Urinary bladder (tissue), 4 donors: ENCODE data around the gene ATP10A. TPM values are rescaled to one million over a fixed set of nuclear protein-coding genes. Genes with fewer than 3 reads are reported as not detected.

ENCODE experiments used
- DNase-seq: peaks from one replicate; pipeline ENCODE4 v3.0.0-alpha.2; 2015; ENCODE audit errors: extremely low spot score
- H3K27ac ChIP-seq: one replicate; pipeline ENCODE4 v1.5.1; 2013; ENCODE audit warnings: low read depth, mild to moderate bottlenecking, moderate library complexity
- H3K36me3 ChIP-seq: one replicate; pipeline ENCODE4 v1.6.1; 2013; ENCODE audit warnings: mild to moderate bottlenecking, moderate library complexity; ENCODE audit not compliant: insufficient read depth
- H3K4me1 ChIP-seq: one replicate; pipeline ENCODE4 v1.6.1; 2013; ENCODE audit warnings: mild to moderate bottlenecking, moderate library complexity; ENCODE audit not compliant: insufficient read depth
- H3K4me3 ChIP-seq: one replicate; pipeline ENCODE4 v1.5.1; 2013; ENCODE audit warnings: low read depth, low read length
- WGBS: extraction: QIAGEN DNeasy Blood & Tissue Kit; methylation state at CpG from one replicate; pipeline ENCODE4 v1.1.7; 2013; 5-methylcytosine and 5-hydroxymethylcytosine counted together
- polyA plus RNA-seq: library from polyadenylated mRNA; stranded (reverse); fragments of 200-250 nt; gene quantifications from one replicate; pipeline ENCODE4 v1.2.3, GENCODE V29; 2013
- total RNA-seq: library from RNA; depleted of rRNA; stranded (reverse); fragments of >200 nt; gene quantifications from one replicate; pipeline ENCODE4 v1.2.3, GENCODE V29; 2014
- donor health status: healthy with polysubstance abuse.
- donor health status: healthy.

The ATP10A gene
- total and polyA plus RNA-seq, 2 donors, result 5.0 to 7.8 TPM

DNA sequence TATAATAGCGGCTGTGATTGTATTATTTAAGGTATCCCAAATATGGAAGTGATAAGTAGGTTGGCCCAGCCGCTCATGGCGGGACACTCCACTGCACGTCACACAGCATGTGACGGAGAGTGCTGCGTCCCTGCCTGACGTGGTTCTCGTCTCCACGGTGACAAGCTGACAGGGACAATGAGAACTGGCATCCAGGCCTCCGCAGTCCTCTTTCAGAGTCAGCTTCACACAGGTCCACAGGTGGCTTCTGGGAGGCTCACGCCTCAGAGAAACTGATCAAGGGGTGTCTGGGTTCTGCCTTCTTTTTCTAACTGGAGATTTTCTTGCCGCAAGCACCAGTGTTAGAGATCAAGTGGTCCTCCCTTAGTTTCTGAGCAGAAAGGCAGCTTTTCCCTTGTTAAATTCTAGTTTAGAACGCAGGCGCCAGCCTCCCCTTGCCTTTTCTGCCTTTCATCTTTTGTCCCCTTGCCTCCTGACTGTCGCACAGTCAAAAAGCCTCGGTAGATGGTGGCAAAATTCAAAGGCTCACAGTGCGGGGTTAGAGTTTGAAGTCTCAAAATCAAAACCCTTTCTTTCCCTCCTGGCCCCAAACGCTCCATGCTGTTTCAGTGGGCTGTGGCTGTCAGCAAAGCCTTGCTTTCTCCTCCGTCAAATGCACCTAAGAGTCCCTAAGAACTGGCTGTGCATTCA, 120.9 kb downstream of the ATP10A start:
- 88% methylated on average over 19 of the region's 19 CpGs for WGBS
- Histone ChIP-seq H3K36me3 (no peaks in the 10 kb centered on the region), H3K4me3 (no peak overlapping the region), H3K4me1 (no peaks in the 10 kb centered on the region), H3K27ac (no peak overlapping the region)
- no peak for DNase-seq

DNA sequence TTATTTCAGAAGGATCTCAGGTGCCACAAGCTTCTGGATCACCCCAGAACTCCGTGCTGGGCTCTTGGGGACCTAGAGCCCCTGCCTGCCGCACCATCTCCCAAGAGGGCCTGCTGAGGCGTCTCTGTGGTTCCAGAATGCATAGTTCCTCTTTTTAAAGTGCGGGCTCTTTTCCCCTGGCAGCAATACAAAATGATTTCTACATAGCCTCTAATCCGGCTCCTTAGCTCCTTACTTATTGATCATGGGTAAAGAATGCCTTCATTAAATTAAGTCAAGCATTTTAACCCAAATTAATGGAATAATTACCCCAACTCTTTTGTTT, 121.9 kb downstream of the ATP10A start:
- H3K4me3 ChIP-seq, result no peak overlapping the region
- no peaks in the 10 kb centered on the region for H3K4me1 ChIP-seq

DNA sequence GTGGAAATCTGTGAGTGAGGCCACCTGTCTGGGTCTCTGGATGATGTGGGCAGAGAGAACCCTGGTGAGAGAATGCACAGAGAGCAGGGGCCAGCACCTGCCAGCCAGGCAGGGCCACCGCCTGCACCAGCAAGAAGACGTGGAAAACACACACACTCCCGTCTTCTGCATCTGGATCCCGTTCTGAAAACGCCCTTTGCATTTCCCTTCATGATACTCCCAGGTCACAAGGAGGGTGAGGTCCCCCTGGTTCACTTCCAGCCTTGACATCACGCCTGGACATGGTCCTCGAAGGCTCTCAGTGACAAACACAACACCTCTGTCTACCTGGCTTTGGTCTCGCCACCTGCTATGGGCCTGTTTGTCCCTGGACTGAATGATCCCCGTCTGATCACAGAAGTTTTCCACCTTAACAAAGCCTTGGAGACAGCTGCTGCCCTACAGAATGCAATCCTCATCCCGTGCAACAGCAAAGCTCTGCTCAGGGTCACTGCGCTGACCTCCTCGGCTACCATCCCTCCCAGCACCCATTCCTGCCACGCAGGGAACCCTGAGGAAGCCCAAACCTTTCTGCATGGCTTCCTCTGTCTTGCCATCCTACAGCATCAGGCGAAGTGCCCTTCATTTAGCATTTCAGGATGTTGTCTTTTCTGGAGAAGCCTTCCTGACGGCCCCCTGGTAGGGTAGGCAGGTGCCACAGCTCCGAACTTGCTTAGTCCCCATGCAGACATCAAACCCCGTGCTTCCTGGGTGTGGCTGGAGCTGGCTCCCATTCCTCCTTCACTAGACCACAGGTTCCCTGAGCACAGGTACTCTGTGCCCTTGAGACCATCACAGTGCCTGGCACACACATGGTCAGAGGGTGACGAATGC, 122.5 kb downstream of the ATP10A start:
- DNase-seq, result no peak
- Histone ChIP-seq H3K27ac (no peak overlapping the region), H3K36me3 (no peaks in the 10 kb centered on the region), H3K4me3 (no peak overlapping the region), H3K4me1 (no peaks in the 10 kb centered on the region)
- 89% methylated on average over 18 of the region's 18 CpGs for WGBS

More for the DNA sequence above, 121.9 kb downstream of the ATP10A start:
- no peak for DNase-seq
- 83% methylated on average over 5 of the region's 5 CpGs for WGBS
- Histone ChIP-seq H3K36me3 (no peaks in the 10 kb centered on the region), H3K27ac (no peak overlapping the region)

DNA sequence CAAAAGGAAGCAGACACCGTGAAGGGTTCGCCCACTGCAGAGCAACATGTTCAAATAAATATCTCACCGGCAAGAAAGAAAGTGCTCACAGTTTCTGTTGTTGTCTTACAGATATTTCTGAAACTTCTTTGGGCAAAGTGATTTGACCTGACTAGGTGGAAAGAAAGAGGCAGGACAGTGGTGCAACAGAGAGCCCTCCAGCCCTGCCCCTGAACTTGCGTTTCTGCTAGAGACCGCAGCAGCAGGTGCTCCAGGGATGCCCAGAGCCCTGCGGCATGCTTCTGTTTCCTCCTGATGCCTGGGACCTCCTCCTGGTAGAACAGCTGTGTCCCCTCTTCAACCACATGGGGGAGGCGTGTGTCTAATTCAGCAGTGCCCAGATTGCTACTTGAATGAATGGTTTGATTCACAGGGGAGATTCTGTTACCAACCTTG, 123.4 kb downstream of the ATP10A start:
- 69% methylated on average over 7 of the region's 7 CpGs for WGBS
- Histone ChIP-seq H3K36me3 (no peaks in the 10 kb centered on the region), H3K4me3 (no peak overlapping the region), H3K27ac (no peak overlapping the region), H3K4me1 (no peaks in the 10 kb centered on the region)
- DNase-seq, result no peak

DNA sequence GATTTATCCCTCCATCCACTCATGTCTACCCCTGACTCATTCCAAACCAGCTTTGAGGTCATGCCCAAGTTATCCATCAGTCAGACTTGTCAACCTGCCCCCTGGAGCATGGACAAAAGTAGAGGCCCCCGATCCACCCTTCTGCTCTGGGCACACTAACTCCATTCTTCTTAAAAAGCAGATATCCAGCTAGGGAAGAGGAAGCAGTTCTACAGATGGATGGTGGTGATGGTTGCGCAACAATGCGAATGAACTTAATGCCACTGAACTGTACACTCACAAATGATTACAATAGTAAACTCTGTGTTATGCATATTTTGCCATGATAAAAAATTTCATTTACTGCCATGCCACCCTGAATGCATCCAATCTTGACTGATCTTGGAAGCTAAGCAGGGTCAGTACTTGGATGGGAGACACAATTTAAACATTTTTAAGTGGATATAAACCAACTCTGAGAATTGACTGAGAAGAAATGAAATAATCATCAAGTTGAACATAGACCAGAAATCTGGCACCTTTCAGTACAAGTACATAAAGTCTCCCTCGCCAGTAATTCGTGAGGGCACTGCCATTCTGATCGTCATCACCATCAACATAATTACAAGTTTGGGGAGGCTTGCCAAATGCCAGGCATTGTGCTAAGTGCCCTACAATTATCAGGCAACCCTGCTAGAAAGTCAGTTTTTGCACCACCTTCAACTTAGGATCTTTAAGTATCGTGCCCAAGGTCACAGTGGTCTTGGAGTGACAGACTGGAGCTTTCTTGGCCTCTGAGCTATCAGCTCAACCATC, 124.8 kb downstream of the ATP10A start:
- no peak for DNase-seq
- Histone ChIP-seq H3K27ac (no peak overlapping the region), H3K4me1 (no peaks in the 10 kb centered on the region), H3K4me3 (no peak overlapping the region), H3K36me3 (no peaks in the 10 kb centered on the region)
- 85% methylated on average over 7 of the region's 7 CpGs for WGBS

DNA sequence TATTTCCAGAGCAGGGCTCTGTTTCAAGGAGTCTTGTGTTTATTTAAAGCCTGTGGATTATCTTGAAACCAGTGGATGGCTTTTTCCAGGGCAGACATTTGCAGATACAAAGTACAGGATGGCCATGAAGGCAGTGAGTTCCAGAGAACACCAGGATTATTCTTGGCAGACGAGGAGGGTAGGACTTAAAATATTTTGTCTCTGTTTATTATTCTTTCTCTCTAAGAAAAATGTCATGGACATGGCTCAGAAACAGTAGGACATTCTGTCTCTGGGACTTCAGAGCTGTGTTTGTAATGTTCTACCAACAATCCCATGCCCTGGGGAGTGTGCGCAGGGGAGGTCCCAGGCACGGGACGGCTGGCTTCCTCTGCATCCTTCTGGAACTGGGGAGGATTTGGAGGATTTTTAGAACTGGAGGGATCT, 125.9 kb downstream of the ATP10A start:
- no peak for DNase-seq
- Histone ChIP-seq H3K36me3 (no peaks in the 10 kb centered on the region), H3K27ac (no peak overlapping the region), H3K4me3 (no peak overlapping the region), H3K4me1 (no peaks in the 10 kb centered on the region)
- WGBS, result 27% methylated on average over 4 of the region's 4 CpGs

DNA sequence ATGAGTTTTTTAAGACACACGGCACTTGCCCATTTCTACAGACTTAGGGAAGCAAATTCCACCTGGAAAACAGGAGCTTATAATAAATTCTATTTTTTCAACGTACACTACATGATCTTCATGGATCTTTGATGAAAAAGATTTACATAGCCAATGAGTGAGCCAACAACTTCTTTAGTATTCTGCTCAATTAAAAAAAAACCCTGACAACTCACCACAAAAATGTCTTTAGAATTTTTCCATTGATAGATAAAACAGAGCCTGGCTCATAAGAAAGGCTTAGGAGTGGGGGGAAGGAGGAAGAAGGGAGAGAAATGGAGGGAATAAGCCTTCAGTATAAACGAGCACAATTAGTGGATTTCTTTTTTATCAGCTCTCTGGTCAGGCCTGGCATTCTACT, 126.7 kb downstream of the ATP10A start:
- Histone ChIP-seq H3K4me1 (no peaks in the 10 kb centered on the region), H3K4me3 (no peak overlapping the region), H3K36me3 (no peaks in the 10 kb centered on the region), H3K27ac (no peak overlapping the region)
- WGBS, result 58% methylated on average over 3 of the region's 3 CpGs
- DNase-seq, result no peak

DNA sequence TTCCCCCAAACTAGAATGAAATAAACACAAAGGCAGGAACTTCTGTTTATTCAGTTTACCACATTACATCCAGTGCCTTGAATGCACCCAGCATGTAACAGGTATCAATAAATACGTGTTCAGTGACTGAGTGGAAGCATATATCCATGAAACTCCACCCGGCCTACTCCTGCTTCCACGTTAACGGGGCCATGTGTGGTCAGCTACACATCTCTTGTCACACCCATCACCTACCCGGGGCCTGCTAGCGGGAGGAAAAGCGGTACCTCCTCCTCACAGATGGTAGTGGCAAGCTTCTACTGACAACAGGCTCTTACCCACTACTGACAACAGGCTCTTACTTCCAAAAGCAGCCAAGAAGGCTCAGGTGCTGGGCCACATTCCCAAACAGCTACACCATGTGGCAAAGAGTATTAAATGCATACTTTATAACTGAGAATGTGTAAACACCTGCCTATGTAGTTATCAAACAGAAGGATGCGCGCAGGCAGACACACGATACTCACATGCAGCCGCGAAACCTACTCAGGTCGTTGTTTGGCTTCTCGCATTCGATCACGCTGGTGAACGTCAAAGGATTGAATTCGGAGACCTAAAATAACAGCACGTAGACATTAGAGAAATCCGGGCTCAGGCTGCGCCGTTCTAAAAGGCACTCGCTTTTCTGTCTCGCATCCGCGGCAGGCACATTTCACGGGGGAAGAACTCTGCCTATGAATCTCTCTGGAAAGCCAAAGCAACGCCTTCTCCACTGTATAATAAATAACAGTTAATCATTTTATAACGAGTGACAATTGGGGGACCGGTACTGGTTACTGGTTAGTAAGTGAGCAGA, 127.4 kb downstream of the ATP10A start:
- no peaks in the 10 kb centered on the region for H3K4me1 ChIP-seq
- DNase-seq, result no peak
- no peak overlapping the region for H3K27ac ChIP-seq
- H3K36me3 ChIP-seq, result no peaks in the 10 kb centered on the region
- no peak overlapping the region for H3K4me3 ChIP-seq
- 94% methylated on average over 30 of the region's 30 CpGs for WGBS

DNA sequence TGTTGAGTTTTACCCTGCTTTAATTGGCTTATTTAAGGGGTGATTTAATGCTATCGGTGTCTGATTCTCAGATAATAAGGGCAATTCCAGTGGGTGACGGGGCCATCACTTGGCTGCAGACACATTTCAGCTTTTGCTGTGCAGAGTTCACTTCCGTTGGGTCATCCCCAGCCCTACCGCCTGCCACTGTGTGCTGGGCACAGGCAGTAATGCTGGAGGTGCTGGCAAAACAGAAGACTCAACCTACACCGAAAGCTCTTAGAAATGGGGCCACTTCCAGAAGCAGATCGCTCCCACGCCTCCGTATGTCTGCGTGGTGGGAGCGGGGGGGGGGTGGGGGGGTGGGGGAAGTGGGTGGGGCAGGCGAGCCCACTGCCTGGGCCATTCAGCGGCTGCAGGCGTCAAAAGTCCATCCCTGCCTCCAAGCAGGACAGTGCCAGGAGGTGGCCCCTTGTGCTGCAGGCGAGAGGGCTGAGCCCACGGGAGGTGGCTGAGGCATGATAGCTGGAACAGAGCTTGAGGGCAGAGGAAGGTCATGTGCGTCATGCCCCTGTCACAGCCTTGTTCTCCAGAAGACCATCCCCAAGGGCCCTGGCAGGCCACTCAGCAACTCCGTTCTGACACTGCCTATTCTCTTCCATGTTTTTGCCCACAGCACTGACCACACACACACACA, 128.3 kb downstream of the ATP10A start:
- no peaks in the 10 kb centered on the region for H3K4me1 ChIP-seq
- H3K4me3 ChIP-seq, result no peak overlapping the region
- WGBS, result 85% methylated on average over 17 of the region's 17 CpGs
- DNase-seq, result no peak
- H3K36me3 ChIP-seq, result no peaks in the 10 kb centered on the region
- H3K27ac ChIP-seq, result no peak overlapping the region

DNA sequence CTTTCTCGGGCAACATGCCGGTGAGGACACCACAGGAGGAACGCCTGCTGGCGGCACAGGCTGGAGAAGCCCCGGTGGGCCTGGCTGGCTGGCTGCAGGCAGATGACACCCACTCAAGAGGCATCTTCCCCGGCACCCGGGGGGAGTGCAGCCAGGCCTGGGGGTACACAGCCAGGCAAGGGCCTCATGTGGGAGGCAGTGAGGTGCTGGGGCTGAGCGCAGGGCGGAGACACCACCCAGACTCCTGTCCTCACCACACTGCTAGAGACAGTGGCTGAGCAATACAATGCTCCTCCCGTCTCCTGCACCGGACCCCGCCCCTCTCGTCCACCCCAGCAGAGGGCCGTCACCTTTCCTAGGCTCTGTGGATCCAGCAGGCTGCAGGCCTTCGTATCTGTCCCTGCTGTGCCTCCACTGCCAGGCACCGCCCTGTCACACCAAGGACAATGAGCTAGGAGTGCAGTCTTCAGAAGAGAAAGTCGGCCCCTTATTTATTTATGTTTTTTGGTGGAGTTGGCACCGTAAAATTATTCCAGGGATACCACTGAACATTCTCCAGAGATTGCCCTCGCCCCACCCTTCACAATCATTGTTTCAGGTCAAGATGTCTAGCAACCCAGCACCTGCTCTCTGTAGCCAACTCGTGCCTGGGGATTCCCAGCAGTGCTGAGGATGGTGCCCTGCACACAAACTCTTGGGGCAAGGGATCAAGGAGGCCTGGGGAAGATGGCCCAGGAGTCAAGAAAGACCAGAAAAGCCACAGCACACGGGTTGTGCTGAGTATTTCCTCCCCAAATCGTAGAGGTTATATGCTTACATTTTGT, 129.1 kb downstream of the ATP10A start:
- 83% methylated on average over 22 of the region's 22 CpGs for WGBS
- H3K36me3 ChIP-seq, result no peaks in the 10 kb centered on the region
- DNase-seq, result no peak
- no peak overlapping the region for H3K27ac ChIP-seq
- H3K4me3 ChIP-seq, result no peak overlapping the region
- H3K4me1 ChIP-seq, result no peaks in the 10 kb centered on the region

DNA sequence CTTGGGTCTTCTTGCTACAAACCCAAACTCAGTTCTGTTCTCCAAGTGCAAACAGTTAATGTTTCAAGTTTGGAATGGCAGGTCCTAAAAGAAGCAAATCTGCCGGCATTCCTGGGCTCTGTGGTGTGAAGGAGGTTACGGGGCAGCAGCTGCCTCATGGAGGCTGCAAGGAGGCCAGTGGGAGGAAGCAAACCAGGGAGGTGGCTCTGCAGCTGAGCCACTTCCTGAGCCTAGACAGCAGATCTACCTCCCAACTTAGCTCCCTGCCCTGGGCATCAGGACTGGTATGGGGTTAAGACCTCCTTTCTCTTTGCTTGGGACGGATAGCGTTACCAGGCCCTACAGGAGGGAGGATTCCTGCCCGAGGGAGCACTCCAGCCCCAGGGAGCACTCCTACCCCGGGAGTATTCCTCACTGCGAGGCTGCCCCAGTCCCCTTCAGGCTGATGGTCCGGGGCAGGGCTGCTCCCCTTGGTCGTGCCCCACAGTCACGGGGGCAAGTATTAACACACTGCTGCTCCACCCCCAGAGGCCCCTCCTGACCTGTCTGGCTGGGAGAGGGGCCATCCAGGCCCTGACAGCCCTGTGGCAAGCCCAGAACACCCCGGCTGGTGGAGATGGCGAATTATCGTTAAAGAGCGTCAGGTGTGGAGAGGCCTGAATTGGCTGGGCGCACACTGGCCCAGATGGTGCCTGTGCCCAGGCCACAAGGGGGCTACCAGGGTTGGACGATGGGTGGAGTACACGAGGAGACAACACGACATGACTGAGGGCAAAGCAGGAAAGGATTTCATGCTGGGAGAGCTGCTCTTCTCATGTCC, 129.9 kb downstream of the ATP10A start:
- 83% methylated on average over 18 of the region's 18 CpGs for WGBS
- H3K4me3 ChIP-seq, result no peak overlapping the region
- DNase-seq, result no peak
- H3K4me1 ChIP-seq, result no peaks in the 10 kb centered on the region
- H3K27ac ChIP-seq, result no peak overlapping the region
- no peaks in the 10 kb centered on the region for H3K36me3 ChIP-seq
